PC-9 (cell line): ENCODE measurements around the gene ZIC5. TPM values are rescaled to one million over a fixed set of nuclear protein-coding genes. Genes with fewer than 3 reads are reported as not detected.
A peak's percentile ranks its signal among the peaks of the same experiment; 100 is the strongest.

Source experiments
- BruUV-seq: library from RNA; stranded (reverse); fragments of 400-500 nt; replicated peaks from 2 replicates; lab custom pipeline; 2021; lab: Mats Ljungman, UMichigan
- CTCF ChIA-PET: fragments of 300-600 bp; sonication (Branson Sonifier 250); formaldehyde crosslinking; loops from one replicate; lab custom pipeline; 2022; ENCODE audit warnings: antibody characterized with exemption; lab: Charles Lee
- POLR2A ChIA-PET: fragments of 300-600 bp; sonication (Branson Sonifier 250); formaldehyde crosslinking; loops from one replicate; lab custom pipeline; 2022; ENCODE audit warnings: antibody characterized with exemption; ENCODE audit not compliant: unreplicated experiment; lab: Charles Lee
- DNase-seq, 2 experiments: peaks; one replicate each; pipeline versions ENCODE4 v3.0.0 to v3.0.0-alpha.2; 2015 to 2022; ENCODE audit warnings: mixed read lengths in 1 of 2
- H2AFZ ChIP-seq: fragments of 200-600 bp; sonication (generic); 2 replicates; pipeline ENCODE4 v1.8.1; 2017; ENCODE audit warnings: antibody characterized with exemption
- H3F3A ChIP-seq: fragments of 200-600 bp; sonication (generic); 2 replicates; pipeline ENCODE4 v1.8.1; 2017; ENCODE audit warnings: antibody characterized with exemption, mild to moderate bottlenecking, low read depth; ENCODE audit not compliant: insufficient read depth
- H3K27ac ChIP-seq: fragments of 200-600 bp; sonication (generic); 2 replicates; pipeline ENCODE4 v1.6.1; 2016; ENCODE audit warnings: mixed run types
- H3K27me3 ChIP-seq: fragments of 200-600 bp; sonication (generic); 2 replicates; pipeline ENCODE4 v1.6.1; 2016; ENCODE audit warnings: low read depth, mixed run types; ENCODE audit not compliant: insufficient read depth
- H3K36me3 ChIP-seq: fragments of 200-600 bp; sonication (generic); 2 replicates; pipeline ENCODE4 v1.6.1; 2016; ENCODE audit warnings: low read depth, mixed run types
- H3K4me1 ChIP-seq: fragments of 200-600 bp; sonication (generic); replicated peaks from 2 replicates; pipeline ENCODE4 v1.6.1; 2016; ENCODE audit warnings: mixed run types; ENCODE audit not compliant: insufficient read depth
- H3K4me2 ChIP-seq: fragments of 200-600 bp; sonication (generic); 2 replicates; pipeline ENCODE4 v1.6.1; 2017; ENCODE audit warnings: mixed run types
- H3K4me3 ChIP-seq: fragments of 200-600 bp; sonication (generic); 2 replicates; pipeline ENCODE4 v1.6.1; 2016; ENCODE audit warnings: mixed run types
- H3K79me2 ChIP-seq: fragments of 200-600 bp; sonication (generic); 2 replicates; pipeline ENCODE4 v1.6.1; 2017; ENCODE audit warnings: low read depth, mixed run types
- H3K9me2 ChIP-seq: fragments of 200-600 bp; sonication (generic); 2 replicates; pipeline ENCODE4 v1.8.1; 2017; ENCODE audit warnings: mild to moderate bottlenecking; ENCODE audit not compliant: insufficient read depth
- H3K9me3 ChIP-seq: fragments of 200-600 bp; sonication (generic); 2 replicates; pipeline ENCODE4 v1.8.1; 2016; ENCODE audit warnings: low read depth; ENCODE audit not compliant: insufficient read depth
- H4K20me1 ChIP-seq: fragments of 200-600 bp; sonication (generic); 2 replicates; pipeline ENCODE4 v1.8.1; 2017; ENCODE audit not compliant: insufficient read depth
- CTCF ChIP-seq: fragments of 200-600 bp; sonication (generic); conservative IDR thresholded peaks from 2 replicates; pipeline ENCODE4 v1.6.1; 2017; ENCODE audit warnings: mixed run types, antibody characterized with exemption, mild to moderate bottlenecking, moderate library complexity
- EZH2 ChIP-seq: fragments of 200-600 bp; sonication (generic); IDR thresholded peaks from 2 replicates; pipeline ENCODE4 v1.8.0; 2017; ENCODE audit warnings: antibody characterized with exemption, low read depth
- intact Hi-C: fragments of 100-400 bp; cut with micrococcal nuclease; formaldehyde crosslinking; loops from one replicate; pipeline ENCODE4 v1.10.0; 2022; ENCODE audit not compliant: unreplicated experiment
- total RNA-seq: library from RNA; stranded (reverse); gene quantifications from 2 replicates; pipeline ENCODE4 v1.2.3, GENCODE V29; 2021

The ZIC5 gene
- total RNA-seq, 1 experiment from 2014 or later, result 0.61 TPM

- Histone ChIP-seq H3K79me2 (peaks cover 16% of the 10 kb centered on the region), H3K36me3 (no peaks in the 10 kb centered on the region), H3K4me1 (no peaks in the 10 kb centered on the region), H3K9me3 (no peaks in the 10 kb centered on the region), H3K27me3 (no peaks in the 10 kb centered on the region), H3K4me3 (no peak overlapping the region), H3K9me2 (no peaks in the 10 kb centered on the region), H4K20me1 (no peaks in the 10 kb centered on the region), H3F3A (peaks cover 18% of the 10 kb centered on the region; the same call in 1 of the 2 replicates), H2AFZ (no peak overlapping the region), H3K4me2 (no peak overlapping the region), H3K27ac (no peak overlapping the region)
- no peak for TF ChIP-seq CTCF
- TF ChIP-seq EZH2, result no peak
- POLR2A ChIA-PET, result no interaction called here
- CTCF ChIA-PET, result no interaction called here
- no peak for DNase-seq
- intact Hi-C loops, result no loop called here
- no TSS peak for BruUV-seq
Measured at GRCh38 chr13:99973163-99973807, 1.7 kb upstream of the ZIC5 start.

GRCh38 chr13:99972190-99972731 lies 694 bp upstream of the ZIC5 start:
- Histone ChIP-seq H3K4me1 (no peaks in the 10 kb centered on the region), H3K27me3 (no peaks in the 10 kb centered on the region), H2AFZ (no peak overlapping the region), H3K4me2 (no peak overlapping the region), H4K20me1 (no peaks in the 10 kb centered on the region), H3K9me2 (no peaks in the 10 kb centered on the region), H3K4me3 (no peak overlapping the region), H3K79me2 (peaks cover 25% of the 10 kb centered on the region), H3K27ac (no peak overlapping the region), H3K36me3 (no peaks in the 10 kb centered on the region), H3F3A (peaks cover 18% of the 10 kb centered on the region; the same call in 1 of the 2 replicates), H3K9me3 (no peaks in the 10 kb centered on the region)
- no peak for DNase-seq
- no TSS peak for BruUV-seq
- no peak for TF ChIP-seq CTCF
- TF ChIP-seq EZH2, result no peak
- CTCF ChIA-PET, result no interaction called here
- intact Hi-C loops, result no loop called here
- POLR2A ChIA-PET, result no interaction called here

GRCh38 chr13:99970651-99971575 lies 654 bp downstream of the ZIC5 start:
- no peak for TF ChIP-seq CTCF
- TF ChIP-seq EZH2, result no peak
- H3K36me3 ChIP-seq, result no peaks in the 10 kb centered on the region
- H4K20me1 ChIP-seq, result no peaks in the 10 kb centered on the region; the same call in 1 of the 2 replicates
- peak overlapping the region; percentile 75; the same call in 1 of the 2 replicates for H2AFZ ChIP-seq
- ChIA-PET POLR2A (interaction anchor here (0.7 to 1.5 kb wide), 2 partner anchors 10 to 36 kb away, joined by 4 to 14 read pairs; partner anchors contain the start of gene ZIC2), CTCF (no interaction called here)
- peak overlapping the region; percentile 94 for H3K4me3 ChIP-seq
- no peaks in the 10 kb centered on the region for H3K4me1 ChIP-seq
- no peaks in the 10 kb centered on the region for H3K9me3 ChIP-seq
- DNase-seq, result no peak
- peaks cover 18% of the 10 kb centered on the region; the same call in 1 of the 2 replicates for H3F3A ChIP-seq
- H3K27ac ChIP-seq, result no peak overlapping the region
- BruUV-seq, result no TSS peak
- H3K4me2 ChIP-seq, result peak overlapping the region; percentile 73
- intact Hi-C loops, result no loop called here
- H3K79me2 ChIP-seq, result peaks cover 38% of the 10 kb centered on the region
- no peaks in the 10 kb centered on the region for H3K27me3 ChIP-seq
- no peaks in the 10 kb centered on the region for H3K9me2 ChIP-seq
